Mucosa of gallbladder (tissue), 1 donor: ENCODE results near the gene MPHOSPH9. TPM values are rescaled to one million over a fixed set of nuclear protein-coding genes. Genes with fewer than 3 reads are reported as not detected.

ENCODE experiments used
- DNase-seq: peaks from one replicate; pipeline ENCODE4 v3.0.0-alpha.2; 2020; ENCODE audit warnings: low spot score
- total RNA-seq: library from RNA; stranded (reverse); gene quantifications from one replicate; pipeline ENCODE4 v1.2.1, GENCODE V29; 2021
- donor health status: DM: no; HTN: no; CAD: no.

Gene MPHOSPH9
- total RNA-seq, 1 donor from 2014 or later: 14.5 TPM

DNA sequence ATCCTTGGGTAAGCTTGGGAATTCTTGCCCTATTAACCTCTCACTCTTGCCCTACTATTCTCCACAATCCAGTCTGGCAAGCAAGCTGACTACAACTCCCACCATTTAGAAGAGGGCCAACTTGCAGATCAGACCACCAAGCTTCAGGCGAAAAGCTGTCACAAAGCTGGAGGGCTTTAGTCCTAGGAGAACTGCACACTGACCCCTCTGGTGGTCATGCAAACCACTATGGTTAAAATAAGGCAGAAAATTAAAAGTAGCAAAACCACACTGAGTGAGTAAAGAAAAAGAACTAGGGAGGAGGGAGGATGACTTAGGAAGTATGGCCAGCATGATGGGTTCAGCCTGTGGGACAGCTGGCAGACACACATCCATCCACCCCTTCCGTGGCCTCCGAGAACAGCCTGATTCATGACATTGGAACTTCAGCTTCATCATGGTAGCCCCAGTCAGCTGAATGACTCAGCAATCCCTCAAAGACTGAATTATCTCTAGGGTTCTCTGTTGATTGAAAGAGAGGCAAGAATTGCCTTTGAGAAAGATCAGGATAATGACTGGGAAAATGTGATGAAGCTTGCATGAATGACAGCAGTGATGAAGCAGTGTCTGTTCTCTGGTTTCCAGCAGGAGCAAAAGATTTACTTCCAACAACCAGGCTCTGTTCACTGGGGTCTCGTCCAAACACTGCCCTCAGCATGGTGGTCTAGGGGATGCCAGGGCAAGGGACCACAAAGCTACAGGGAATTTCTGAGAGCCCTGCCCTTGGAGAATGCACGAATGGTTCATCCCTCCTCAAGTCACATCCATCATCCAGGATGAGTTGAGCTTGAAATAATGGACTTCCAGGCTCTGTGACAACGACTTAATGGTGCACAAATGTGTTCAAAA, 106.4 kb downstream of the MPHOSPH9 start:
- DNase-seq: no peak

DNA sequence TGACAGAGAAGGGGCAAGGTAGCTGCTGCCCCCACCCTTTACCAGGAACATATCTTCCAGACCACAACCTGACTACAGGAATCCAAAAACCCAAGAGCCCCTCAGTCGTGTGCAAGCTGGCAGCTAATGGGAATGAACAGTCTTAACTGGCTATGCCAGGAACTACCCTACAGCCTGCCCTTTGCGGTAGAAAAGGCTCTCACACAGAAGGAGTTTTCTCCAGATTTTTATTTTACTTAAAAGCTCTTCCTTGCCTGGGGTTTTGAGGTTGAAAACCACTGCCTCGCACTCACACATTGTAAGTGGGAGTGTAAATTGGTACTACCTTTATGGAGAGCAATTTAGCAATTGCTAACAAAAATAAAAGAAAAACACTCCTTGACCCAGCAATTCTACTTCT, 110.3 kb downstream of the MPHOSPH9 start:
- no peak for DNase-seq

DNA sequence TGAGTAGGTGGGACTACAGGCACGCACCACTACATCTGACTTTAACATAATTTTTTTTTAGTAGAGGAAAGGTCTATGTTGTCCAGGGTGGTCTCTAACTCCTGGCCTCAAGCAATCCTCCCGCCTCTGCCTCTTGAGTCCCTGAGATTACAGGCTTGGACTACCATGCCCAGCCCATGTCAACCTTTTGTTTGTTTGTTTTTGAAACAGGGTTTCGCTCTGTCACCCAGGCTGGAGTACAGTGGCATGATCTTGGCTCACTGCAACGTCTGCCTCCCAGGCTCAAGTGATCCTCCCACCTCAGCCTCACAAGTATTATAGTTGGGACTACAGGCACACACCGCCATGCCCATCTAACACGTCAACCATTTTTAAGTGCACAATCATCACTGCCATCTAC, 111.3 kb downstream of the MPHOSPH9 start:
- DNase-seq: no peak

DNA sequence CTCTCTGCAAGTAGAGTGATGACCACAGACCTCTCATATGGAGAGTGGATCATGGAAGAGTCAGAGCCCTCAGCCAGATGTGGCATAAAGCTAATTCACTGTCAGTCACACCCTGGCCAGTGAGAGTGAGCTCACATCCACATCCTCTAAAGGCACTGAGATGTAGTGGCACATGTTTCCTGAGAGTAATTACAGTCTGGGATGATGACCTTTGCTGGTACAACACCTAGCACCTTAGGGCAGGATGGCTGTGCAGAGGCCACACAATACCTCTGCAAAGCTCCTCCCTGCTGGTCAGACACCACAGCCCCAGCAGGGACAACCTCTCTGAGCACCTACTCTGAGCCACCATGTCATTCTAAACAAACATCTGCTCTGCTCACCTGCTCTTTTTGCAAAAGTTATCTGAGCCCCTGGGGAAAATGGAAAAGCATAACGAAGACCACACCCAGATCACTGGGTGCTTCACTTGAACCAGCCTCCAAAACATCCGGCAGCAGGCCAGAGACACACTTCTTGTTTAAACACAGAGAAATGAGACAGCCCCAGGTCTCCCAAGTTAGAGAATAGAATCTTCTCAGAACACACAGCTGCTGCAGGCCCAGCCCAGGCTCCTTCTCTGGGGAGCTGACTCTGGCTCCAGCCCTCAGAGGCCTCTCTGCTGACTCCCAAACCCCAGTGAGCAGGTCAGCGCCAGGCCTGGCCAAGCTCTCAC, 112.3 kb downstream of the MPHOSPH9 start:
- DNase-seq: no peak

DNA sequence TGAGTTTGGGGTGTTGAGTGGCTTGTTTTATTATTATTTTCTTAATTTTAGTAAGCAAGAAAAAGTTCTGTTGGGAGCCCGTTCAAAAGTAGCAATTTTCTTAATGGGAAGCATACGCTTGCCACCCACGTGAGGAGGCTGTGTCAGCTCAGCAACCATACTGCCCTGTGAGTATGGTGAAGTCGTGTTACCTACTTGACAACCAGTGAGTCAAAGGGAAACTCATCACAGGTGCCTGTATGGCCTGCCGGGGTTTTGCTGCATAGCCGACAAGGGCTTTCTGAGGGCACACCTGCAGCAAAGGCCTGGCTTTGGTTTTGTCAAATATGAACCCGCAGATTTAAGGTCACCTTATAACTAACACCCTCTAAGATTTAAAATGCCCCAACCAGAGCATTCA, 113.1 kb downstream of the MPHOSPH9 start:
- no peak for DNase-seq

DNA sequence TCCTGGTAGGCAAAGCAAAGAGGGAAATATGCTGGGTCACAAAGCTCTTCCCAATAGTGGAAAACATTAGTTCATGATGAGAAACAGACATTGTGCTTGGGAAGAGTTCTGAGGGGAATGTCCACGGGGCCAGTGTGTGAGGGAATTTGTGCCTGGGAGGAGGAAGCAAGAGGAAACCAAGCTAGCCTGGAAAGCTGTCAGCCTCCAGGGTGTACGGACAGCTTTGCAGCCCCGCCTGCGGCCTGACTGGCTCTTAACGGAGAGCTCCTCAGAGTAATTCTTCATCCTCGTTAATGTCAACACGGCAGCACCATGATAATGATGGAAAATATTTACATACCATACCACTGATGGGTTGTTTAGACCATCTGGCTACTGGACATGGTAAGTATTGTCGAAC, 114.4 kb downstream of the MPHOSPH9 start:
- DNase-seq: peak; percentile 48

DNA sequence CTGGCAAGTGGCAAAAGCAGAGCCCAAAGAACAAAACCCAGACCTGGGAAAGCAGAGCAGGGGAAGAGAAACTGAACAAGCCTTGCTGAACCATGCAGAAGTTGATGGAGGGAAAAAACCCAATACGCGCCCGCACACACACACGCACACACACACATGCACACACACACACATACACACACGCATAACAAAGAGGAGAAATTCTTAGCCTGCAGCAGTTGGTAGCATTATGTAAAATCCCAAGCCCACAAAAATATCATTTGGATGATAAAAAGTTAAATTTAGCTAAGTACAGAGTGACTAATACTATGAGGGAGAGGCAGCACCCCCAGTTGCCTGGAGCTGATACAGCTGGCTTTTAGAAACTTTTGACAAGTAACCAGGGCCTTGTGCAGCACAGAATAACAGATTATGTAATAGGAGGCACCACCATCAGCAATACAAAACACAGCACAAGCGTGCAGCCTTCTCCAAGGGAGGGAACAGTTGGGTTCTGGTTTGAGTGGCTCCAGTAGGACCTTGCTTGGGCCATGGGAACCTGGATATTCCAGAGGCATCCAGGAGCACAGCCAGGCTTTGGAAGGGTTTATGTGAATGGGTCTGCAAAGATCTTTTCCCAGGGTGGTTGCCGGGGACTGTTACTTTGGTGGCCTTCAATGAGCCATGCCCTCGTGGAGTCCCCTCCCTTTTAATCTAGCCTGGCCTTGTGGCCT, 117.4 kb downstream of the MPHOSPH9 start:
- DNase-seq: peak; percentile 63

DNA sequence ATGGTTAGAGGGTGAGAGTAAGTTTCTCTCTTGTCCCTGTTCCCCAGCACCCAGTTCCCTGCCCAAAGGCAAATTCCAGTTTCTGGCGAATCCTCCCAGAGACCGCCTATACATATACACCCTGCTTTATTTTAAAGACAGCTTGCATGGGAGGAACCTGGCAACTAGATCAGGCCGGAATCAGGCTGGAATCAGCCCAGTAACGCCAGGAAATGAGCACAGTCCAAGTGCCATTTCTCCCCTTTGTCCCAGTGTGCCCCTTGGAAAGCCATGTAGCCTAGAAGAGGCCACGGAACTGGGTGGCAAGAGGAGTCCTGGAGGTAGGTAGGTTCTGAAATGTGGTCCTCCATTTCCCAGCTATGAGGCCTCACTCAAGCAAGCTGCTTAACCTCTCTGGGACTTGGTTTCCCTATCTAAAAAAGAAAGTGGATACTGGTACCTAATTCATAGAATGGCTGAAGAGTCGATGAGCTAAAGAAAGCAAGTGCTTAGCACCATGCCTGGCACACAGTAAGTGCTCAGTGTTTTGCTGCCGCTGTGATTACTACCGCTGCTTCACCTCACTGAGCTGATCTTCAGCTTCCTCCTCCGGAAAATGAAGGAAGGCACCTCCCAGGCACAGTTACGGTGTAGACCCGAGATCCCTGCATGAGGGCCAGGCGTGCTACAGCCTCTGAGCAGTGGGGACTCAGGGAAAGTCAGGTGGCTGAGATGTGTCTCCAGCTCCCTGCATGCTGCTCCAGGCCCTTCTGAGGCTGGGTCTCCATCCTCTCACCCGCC, 118.4 kb downstream of the MPHOSPH9 start:
- no peak for DNase-seq

DNA sequence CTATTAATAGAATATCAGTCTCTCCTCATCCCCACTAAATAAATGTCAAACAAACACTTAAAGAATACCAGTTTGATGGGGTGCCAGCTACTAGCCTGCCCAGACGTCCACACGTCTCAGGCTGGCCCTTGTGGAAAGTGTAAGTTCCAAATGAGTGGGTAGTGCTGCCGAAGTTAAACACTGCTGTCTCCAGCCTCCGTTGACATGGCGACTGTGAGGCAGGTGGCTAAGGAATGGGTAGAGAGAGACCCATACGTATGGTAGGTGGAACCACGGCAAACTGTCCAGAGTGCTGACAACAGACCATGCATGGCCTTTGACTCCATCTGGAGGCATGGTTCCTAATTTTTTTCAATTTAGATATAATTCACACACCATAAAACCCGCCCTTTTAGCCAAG, 119.9 kb downstream of the MPHOSPH9 start:
- DNase-seq: no peak

DNA sequence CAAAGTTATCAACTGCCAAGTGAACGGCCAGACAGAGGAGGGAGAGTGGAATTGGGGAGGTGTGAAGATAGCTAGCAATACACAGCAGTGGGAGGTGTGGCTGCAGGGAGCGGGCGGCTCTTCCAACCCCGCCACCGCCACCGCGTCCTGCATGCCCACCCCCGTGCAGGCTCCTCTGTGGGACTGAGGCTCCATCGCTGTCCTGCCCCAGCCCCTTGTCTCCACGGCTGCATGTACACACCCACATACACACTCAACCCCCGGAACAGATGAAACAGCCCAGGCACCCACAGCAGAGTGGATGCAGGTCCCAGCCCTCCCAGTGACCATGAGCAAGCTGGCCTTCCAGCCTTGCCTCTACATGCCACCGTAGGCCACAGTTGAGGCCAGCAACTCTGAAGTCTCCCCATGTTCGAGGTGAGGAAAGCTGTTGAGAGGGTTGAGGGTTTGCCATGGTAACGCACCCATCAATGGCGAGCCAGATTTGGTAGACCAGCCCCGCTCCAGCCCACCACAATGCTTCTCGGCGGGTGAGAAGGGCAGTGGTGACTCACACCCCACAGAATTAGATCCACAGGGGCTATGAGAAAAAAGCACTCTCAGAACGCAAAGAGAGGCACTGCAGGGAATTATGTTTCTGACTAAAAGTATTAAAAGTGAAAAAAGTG, 121.3 kb downstream of the MPHOSPH9 start:
- no peak for DNase-seq

DNA sequence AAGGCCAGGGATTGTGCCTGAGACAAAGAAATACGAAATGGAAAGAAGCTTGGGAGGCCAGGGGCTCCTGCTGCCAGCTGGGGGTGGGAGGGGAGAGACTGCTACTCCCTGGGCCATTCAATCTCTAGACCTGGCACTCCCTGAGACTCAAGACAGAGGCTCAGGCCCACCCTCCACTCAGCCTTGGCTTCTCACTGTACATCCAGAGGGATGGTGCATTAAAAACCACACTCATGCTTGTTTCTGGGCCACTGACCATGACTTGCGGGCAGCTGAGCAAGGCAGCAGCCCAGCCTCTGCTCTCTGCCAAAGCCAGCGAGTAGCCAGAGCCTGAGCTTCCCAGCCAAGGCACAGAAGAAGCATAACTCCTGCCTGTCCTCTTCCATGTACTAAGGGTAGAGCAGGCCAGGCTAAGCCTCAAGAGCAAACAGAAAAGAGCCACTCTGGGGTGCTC, 123.6 kb downstream of the MPHOSPH9 start:
- no peak for DNase-seq

DNA sequence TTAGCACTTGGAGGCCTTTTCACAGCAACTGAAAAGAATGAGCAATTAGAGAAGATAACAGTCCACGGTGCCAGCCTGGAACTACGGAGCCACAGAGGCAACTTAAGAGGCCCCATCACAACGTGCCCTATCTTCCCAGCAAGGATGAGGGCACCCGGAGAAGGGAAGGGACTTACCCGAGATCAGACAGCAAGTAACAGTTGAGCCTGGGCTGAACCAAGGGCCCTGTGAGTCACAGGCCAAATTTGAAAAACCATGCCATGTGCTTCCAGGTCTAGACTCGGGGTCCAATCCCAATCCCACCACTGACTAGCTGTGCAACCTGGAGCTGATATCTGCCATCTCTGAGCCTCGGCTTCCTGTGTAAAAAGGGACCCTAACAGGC, 124.3 kb downstream of the MPHOSPH9 start:
- DNase-seq: no peak

DNA sequence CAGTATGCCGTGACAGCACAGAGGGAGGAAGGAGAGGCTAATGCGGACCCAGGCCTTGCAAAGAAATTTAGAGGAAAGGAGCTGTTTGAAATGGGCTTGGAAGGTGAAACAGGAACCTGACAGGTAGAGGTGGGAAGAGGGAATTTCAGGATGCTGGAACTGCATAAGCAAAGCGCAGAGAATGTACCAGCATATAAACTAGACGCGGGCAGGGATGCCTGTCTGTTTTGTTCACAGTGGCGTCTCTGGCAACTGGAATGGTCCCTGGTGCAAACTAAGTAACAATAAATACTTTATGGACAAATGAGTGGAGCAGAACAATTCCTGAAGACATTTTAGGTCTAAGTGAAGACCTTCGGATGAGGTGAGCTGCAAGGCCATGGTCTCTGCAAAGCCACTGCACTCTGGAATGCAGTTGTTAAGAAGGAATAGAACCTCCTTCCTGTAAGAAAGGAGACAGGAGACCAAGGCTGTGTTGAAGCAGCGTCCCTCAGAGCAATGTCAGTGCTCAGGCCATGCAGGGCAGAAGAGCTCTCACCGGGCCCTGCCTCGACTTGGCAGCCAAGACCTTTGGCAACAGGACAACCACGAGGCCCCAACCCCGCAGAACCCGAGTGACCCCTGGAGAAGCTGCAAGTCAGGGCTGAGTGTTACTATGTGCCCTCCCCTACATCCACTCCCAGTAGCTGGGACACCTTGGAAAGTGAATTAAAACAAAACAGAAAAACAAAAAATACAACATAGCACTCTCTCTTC, 124.8 kb downstream of the MPHOSPH9 start:
- no peak for DNase-seq

DNA sequence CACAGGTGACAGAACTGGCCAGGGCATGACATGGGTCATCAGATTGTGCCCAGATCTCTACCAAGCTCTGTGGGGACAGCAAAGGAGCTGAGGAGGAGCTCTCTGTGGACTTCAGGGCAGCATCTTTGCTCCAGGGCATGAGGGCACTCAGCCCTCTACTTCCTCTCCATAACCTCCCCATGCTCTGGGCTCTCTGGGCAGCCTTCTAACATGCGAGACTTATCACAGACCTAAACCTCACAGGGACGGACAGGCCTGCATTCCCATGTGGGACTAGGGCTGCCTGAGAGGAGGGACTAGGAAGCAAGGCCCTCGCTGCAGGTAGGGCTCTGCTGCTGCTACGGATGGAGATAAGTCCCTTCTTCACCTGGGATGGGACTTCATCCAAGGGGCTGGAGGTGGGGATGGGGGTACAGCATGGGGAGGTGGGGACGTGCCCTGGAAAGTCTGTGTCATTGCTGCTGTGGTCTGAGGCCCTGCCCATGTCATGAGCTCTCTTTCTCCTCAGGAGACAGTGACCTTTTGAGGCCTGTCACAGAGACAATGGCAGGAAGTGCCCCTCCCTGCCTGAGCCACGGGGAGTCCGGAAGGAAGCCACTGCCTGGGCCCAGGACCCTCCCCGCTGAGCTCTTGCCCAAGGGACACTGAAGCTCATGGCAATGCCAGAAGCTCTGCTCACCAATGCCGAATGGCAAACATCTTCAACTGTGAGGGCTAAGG, 126.1 kb downstream of the MPHOSPH9 start:
- DNase-seq: no peak

DNA sequence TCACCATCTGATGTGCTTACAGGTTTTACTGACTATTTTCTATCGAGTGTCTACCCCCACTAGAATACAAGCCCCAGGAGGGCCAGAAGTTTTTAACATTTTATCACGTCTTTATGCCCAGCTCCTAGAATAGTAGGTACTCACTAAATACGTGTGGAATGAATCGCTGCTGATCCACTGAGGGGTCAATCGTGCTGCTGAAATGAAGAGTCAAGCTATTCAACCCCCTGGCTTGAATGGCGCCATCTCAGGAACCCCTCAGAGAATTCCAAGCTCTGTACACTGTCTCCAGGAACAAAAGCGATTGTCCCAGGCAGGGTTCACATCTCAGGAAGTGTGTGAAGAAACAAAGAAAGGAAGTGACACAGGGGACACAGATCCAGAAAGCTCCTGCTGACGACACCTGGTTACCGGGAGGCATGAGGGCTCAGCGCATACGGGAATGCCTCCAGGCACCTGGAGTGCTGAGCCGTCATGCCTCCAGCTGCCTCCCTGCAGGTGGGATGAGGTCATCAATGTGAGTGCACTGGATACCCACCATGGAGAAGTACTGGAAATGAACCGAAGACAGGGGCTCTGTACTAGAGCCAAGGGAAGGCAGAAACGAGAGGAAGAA, 127.6 kb downstream of the MPHOSPH9 start:
- no peak for DNase-seq

DNA sequence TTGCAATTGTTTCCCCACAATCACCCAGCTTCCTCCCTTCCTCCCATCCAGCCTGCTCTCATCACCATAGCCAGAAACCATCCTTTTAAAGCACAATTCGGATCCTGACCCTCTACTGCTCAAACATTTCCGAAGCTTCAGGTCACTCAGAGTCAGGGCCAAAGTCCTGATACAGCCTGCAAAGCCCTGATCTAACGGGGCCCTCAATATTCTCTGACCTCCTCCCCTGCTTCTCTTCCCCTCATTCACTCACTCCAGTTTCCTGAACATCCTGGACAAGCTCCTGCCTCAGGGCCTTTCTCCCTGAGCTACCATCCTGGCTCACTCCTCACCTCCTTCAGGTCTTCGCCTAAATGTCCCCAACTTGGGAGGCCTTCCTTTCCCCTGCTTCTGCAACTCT, 128.1 kb downstream of the MPHOSPH9 start:
- no peak for DNase-seq
